Raji (cell line): ENCODE results near the gene COX4I1.

ENCODE experiments used
- POLR2A ChIP-seq: IDR thresholded peaks from 2 replicates; pipeline ENCODE4 v1.6.1; 2011; ENCODE audit warnings: low read depth, low read length, control low read depth; ENCODE audit not compliant: insufficient read depth

COX4I1 gene

DNA sequence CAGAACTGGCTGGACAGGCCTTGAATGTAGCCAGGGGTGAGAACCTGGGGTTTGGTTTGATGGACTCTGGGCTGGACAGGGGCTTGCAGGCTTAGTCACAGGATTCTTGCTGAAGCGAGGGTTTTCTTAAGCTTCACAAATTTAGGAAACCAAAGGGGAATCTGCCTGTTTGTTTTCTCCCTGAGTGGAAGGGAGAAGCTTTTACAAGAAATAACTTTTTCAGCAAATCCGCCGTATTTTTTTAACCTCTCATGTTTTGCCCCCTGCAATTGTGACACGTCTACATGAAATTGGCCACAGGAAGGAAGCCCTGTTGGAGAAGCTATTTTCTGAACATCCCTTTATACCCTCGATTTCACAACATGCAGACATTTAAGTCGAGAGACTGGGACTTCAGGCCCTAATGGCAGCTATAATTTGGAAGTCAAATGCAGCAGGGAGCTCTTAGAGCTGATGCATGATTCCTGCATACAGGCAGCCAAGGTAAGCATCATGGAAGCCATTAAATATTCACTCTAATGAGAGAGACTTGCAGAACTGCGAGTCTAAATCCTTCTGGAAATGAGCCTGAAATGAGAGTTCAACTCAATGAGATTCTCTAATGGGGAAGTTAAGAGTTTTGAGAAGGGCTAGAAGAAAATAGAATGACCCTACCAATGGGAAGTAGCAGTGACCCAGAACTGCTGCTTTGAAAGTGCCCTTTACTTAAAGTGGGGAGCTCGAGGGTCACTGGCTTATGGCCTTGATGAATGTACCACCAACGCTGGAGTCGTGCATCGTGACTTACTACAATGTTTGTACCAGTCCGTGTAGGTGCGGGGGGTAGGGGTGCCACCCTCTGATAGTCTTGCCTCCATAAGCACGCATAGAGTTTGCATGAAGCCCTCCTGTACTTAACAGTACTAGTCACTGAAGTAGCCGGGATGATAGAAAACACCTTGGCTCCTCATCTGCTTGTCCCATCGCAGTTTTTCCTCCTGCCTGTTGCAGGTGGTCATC lies 54.4 kb downstream of the COX4I1 start:
- no peak for TF ChIP-seq POLR2A

DNA sequence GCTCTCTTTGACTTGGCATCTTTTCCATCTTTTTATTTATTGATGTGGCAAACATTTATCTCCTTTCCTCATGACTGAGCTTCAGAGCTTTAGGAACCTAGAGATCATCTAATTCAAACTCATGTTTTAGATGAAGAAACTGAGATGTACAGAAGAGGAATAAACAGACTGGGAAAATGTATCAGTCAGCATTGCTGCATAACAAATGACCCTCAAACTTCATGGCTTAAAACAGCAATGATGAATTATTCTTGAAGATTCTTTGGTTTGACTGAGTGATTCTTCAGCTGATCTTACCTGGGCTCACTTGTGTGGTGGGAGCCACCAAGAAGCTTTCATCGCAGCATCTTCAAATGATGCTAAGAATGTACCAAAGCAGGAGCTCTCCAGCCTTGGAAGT lies 55.4 kb downstream of the COX4I1 start:
- no peak for TF ChIP-seq POLR2A

DNA sequence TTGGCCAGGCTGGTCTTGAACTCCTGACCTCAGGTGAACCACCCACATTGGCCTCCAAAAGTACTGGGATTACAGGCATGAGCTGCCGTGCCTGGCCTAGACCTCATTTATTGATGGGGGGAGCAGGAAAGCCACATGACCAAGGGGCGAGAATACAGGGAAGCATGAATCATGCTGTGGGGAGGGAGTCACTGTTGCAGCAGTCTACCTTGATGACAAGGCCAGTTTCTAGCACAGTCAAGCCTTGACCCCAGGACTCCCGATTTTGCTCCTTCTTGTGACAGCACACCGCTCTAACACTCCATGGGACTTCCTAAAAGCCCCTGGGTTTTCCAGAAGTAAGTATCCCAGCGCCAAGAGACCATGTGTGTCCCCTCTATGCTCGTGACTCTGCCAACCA lies 56.6 kb downstream of the COX4I1 start:
- TF ChIP-seq POLR2A: no peak

DNA sequence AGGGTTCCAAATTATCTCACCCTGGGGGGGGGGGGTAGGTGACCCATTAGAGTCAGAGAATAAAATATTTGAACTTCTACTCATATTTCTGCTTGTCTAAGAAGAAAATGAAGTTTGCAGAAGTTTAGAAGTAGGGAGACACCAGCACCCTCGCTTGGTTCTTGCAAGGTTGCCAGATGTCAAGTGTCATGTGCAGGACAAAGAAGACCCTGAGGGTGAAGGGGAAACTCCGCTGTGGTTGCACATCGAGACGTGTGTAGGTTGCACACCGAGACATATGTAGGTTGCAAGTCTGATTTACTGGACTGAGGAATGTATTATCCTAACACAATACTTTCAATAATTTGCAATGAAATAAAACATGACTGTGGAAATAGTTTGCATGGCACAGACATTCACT lies 57.1 kb downstream of the COX4I1 start:
- no peak for TF ChIP-seq POLR2A
